Stomach (tissue), 9 donors: ENCODE results near the gene MPIG6B. TPM values are rescaled to one million over a fixed set of nuclear protein-coding genes. Genes with fewer than 3 reads are reported as not detected.

Experiments used
- DNase-seq, 2 donors: peaks; one replicate each; pipeline versions ENCODE4 v3.0.0 to v3.0.0-alpha.2; 2013 to 2019
- H3K27ac ChIP-seq, 5 donors: fragments of 200-600 bp in 4 of 5; sonication (generic) in 4 of 5; one replicate each; pipeline ENCODE4 v1.5.1; 2013 to 2019; ENCODE audit warnings: mild to moderate bottlenecking in 1 of 5, moderate library complexity in 1 of 5
- H3K27me3 ChIP-seq, 3 donors: fragments of 200-600 bp; sonication (generic); one replicate each; pipeline ENCODE4 v1.5.1; 2017 to 2019; ENCODE audit warnings: mixed run types in 1 of 3
- H3K36me3 ChIP-seq, 4 donors: fragments of 200-600 bp; sonication (generic); 1 replicate in 3 of 4; 2 replicates in 1 of 4; pipeline ENCODE4 v1.5.1; 2016 to 2019
- H3K4me1 ChIP-seq, 4 donors: fragments of 200-600 bp; sonication (generic); one replicate each; pipeline ENCODE4 v1.5.1; 2016 to 2019
- H3K4me3 ChIP-seq, 4 donors: fragments of 200-600 bp; sonication (generic) in 3 of 4; one replicate each; pipeline ENCODE4 v1.5.1; 2016 to 2019; ENCODE audit warnings: mild to moderate bottlenecking in 1 of 4
- H3K9me3 ChIP-seq, 4 donors: fragments of 200-600 bp; sonication (generic); one replicate each; pipeline ENCODE4 v1.5.1; 2016 to 2019
- CTCF ChIP-seq, 7 experiments: fragments of 450-650 bp in 4 of 7; fragments of 200-600 bp in 3 of 7; sonication (generic) in 3 of 7; IDR thresholded peaks; one replicate each; pipeline ENCODE4 v1.5.1; 2016 to 2019; ENCODE audit warnings: antibody characterized with exemption in 7 of 7, control low read depth in 2 of 7, mild to moderate bottlenecking in 1 of 7
- EP300 ChIP-seq: sonication (generic); formaldehyde crosslinking; IDR thresholded peaks from one replicate; pipeline ENCODE4 v1.6.1; 2017; ENCODE audit warnings: antibody characterized with exemption
- POLR2A ChIP-seq, 4 donors: fragments of 450-650 bp; IDR thresholded peaks; one replicate each; pipeline ENCODE4 v1.6.1; 2016; ENCODE audit warnings: antibody characterized with exemption in 4 of 4, control low read depth in 2 of 4, mild to moderate bottlenecking in 1 of 4, moderate library complexity in 1 of 4
- POLR2AphosphoS5 ChIP-seq, 3 donors: sonication (generic); formaldehyde crosslinking; IDR thresholded peaks; one replicate each; pipeline ENCODE4 v1.6.1; 2016; ENCODE audit warnings: antibody characterized with exemption in 3 of 3
- WGBS, 5 donors: extraction: QIAGEN DNeasy Blood & Tissue Kit in 3 of 5; methylation state at CpG; one replicate each; pipeline versions ENCODE4 v1.1.5 to v1.1.7; 2013 to 2018; 5-methylcytosine and 5-hydroxymethylcytosine counted together
- intact Hi-C: fragments of 100-400 bp; cut with DNase I; formaldehyde crosslinking; loops from one replicate; pipeline ENCODE4 v1.15.1; 2023; ENCODE audit warnings: low total_unique reads
- polyA plus RNA-seq, 3 donors: library from polyadenylated mRNA; stranded (reverse); fragments of 200-250 nt; gene quantifications; one replicate each; pipeline ENCODE4 v1.2.3, GENCODE V29; 2013
- total RNA-seq, 5 donors: library from RNA; depleted of rRNA; stranded (reverse); fragments of >200 nt; gene quantifications; one replicate each; pipeline versions ENCODE4 v1.1.0 to v1.2.3, GENCODE V29; 2014 to 2016
- donor health status: healthy with polysubstance abuse.
- donor health status: Bipolar disorder and iron deficiency.
- donor health status: healthy.

Gene MPIG6B
- total and polyA plus RNA-seq, 8 donors, result 0.10 TPM; not detected in 7

DNA sequence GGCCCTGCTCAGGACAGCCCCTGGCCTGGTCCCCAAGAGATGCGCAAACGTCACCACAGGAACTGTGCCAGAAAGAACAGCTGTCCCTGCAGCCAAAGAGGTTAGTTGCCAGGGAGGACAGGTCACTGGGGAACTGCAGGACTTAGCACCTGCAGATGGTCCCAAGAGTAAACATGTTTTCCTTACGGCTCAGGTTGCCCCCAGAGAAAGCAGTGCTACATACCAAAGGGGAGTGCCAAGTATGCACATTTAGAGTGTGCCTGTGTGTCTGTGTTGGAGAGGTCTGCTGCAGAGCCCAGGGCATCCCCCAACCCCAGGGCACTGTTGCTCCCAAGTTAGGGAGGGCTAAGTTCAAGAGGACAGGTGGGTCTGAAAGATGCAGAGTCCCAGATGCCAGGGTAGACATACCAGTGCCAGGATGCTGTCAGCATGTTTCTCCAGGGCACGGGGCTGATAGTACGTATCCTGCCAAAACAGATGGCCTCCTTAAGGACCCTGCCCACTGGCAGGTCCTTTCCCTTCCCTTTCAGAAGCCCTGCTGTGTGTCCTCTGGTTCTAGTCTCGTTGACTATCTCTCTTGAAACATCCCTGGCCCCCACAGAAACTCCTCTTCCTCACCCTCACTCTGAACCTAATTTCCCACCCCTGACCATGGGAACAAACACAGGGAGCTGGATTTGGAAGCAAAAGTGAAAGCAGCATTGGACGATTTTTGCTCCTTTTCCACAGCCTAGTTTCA, 21.3 kb upstream of the MPIG6B start:
- Histone ChIP-seq H3K36me3 (peaks cover 7 to 42% (median 37%) of the 10 kb centered on the region in 4 donors), H3K4me3 (peak overlapping the region; percentile 63 to 83 (median 70)), H3K27ac (peak overlapping the region; percentile 22 to 99 (median 97)), H3K4me1 (peaks cover 11 to 44% (median 26%) of the 10 kb centered on the region in 4 donors), H3K9me3 (no peaks in the 10 kb centered on the region), H3K27me3 (no peaks in the 10 kb centered on the region)
- intact Hi-C loops, result no loop called here
- DNase-seq, result peak in 1 of 2 donors; percentile 45
- TF ChIP-seq EP300, result no peak
- TF ChIP-seq POLR2AphosphoS5 (IDR thresholded peaks at IDR 0.05), result no peak
- TF ChIP-seq POLR2A (IDR thresholded peaks at IDR 0.05), result no peak
- no peak for TF ChIP-seq CTCF (IDR thresholded peaks at IDR 0.05)
- WGBS, 5 donors, result 16 to 27% (median 24%) methylated on average over 7 of the region's 7 CpGs

GRCh38 chr6:31702405-31702818, 20.8 kb upstream of the MPIG6B start:
- Histone ChIP-seq H3K4me1 (peaks cover 11 to 44% (median 26%) of the 10 kb centered on the region in 4 donors), H3K27me3 (no peaks in the 10 kb centered on the region), H3K4me3 (peak overlapping the region; percentile 63 to 83 (median 70)), H3K27ac (peak overlapping the region; percentile 94 to 99 (median 97)), H3K36me3 (peaks cover 5 to 37% (median 31%) of the 10 kb centered on the region in 4 donors), H3K9me3 (no peaks in the 10 kb centered on the region)
- intact Hi-C loops, result no loop called here
- TF ChIP-seq CTCF (IDR thresholded peaks at IDR 0.05) (no peak), EP300 (no peak), POLR2AphosphoS5 (IDR thresholded peaks at IDR 0.05) (no peak), POLR2A (IDR thresholded peaks at IDR 0.05) (no peak)
- 0 to 1% (median 1%) methylated on average over 10 of the region's 10 CpGs for WGBS, 5 donors
- no peak for DNase-seq

- H3K36me3 ChIP-seq, result peaks cover 5 to 30% (median 27%) of the 10 kb centered on the region in 4 donors
- peak within 1 kb of the TSS; percentile 63 to 83 (median 70) for H3K4me3 ChIP-seq
- H3K27ac ChIP-seq, result peak within 1 kb of the TSS; percentile 94 to 99 (median 97)
- H3K4me1 ChIP-seq, result peaks cover 11 to 44% (median 26%) of the 10 kb centered on the region in 4 donors
- TF ChIP-seq CTCF (IDR thresholded peaks at IDR 0.05), result peak in 2 of 7 experiments; percentile 11 to 24
- peak; percentile 96 to 98 (median 98) for TF ChIP-seq POLR2AphosphoS5 (IDR thresholded peaks at IDR 0.05)
- peak in 2 of 4 donors; percentile 92 to 94 for TF ChIP-seq POLR2A (IDR thresholded peaks at IDR 0.05)
- no peak for TF ChIP-seq EP300
- 0 to 1% (median 1%) methylated on average over 41 to 54 of the region's 54 CpGs for WGBS, 5 donors
- intact Hi-C loops, result no loop called here
- H3K27me3 ChIP-seq, result no peaks in the 10 kb centered on the region
- H3K9me3 ChIP-seq, result no peaks in the 10 kb centered on the region
- peak; percentile 99 to 100 for DNase-seq
These were observed 20.1 kb upstream of the MPIG6B start, which contains the start of gene ABHD16A for GRCh38 chr6:31702819-31703716. ABHD16A (minus strand) TSS chr6:31703324; CDS start chr6:31703281, 43 bp downstream.

DNA sequence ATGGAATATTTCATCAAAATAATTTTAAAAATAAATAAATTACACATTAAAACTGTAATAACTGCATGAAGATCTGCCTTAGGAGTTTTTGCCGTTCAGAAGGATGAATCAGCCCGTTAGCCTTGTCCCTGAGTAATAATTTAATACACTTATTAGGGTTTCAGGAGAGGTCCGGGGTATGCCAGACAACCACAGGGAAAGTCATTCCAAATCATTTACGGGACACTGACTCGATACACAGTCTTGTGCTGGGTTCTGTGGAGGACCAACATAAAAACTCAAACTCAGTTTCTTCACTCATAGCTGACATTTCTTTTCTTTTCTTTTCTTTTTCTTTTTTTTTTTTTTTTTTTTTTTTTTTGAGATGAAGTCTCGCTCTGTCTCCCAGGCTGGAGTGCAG, 17.2 kb upstream of the MPIG6B start:
- H3K27ac ChIP-seq, result no peak overlapping the region
- peaks cover 11 to 27% (median 20%) of the 10 kb centered on the region in 4 donors for H3K4me1 ChIP-seq
- 88 to 94% (median 92%) methylated on average over 5 to 6 of the region's 6 CpGs for WGBS, 5 donors
- peaks cover 0 to 4% (median 0%) of the 10 kb centered on the region in 3 donors for H3K27me3 ChIP-seq
- TF ChIP-seq CTCF (IDR thresholded peaks at IDR 0.05) (no peak), EP300 (no peak), POLR2A (IDR thresholded peaks at IDR 0.05) (no peak), POLR2AphosphoS5 (IDR thresholded peaks at IDR 0.05) (no peak)
- intact Hi-C loops, result no loop called here
- H3K9me3 ChIP-seq, result no peaks in the 10 kb centered on the region
- no peak overlapping the region for H3K4me3 ChIP-seq
- peaks cover 0 to 2% (median under 1%) of the 10 kb centered on the region in 4 donors for H3K36me3 ChIP-seq
- DNase-seq, result no peak
